Measurements from ENCODE around the gene CCNY. TPM values are rescaled to one million over a fixed set of nuclear protein-coding genes. Genes with fewer than 3 reads are reported as not detected.

Gene CCNY
- total and polyA plus RNA-seq, 2 of the 13 experiments (the other 11 are each of a cell fraction or from before 2014, with no cell fraction given): 48.2 to 54.7 TPM

DNA sequence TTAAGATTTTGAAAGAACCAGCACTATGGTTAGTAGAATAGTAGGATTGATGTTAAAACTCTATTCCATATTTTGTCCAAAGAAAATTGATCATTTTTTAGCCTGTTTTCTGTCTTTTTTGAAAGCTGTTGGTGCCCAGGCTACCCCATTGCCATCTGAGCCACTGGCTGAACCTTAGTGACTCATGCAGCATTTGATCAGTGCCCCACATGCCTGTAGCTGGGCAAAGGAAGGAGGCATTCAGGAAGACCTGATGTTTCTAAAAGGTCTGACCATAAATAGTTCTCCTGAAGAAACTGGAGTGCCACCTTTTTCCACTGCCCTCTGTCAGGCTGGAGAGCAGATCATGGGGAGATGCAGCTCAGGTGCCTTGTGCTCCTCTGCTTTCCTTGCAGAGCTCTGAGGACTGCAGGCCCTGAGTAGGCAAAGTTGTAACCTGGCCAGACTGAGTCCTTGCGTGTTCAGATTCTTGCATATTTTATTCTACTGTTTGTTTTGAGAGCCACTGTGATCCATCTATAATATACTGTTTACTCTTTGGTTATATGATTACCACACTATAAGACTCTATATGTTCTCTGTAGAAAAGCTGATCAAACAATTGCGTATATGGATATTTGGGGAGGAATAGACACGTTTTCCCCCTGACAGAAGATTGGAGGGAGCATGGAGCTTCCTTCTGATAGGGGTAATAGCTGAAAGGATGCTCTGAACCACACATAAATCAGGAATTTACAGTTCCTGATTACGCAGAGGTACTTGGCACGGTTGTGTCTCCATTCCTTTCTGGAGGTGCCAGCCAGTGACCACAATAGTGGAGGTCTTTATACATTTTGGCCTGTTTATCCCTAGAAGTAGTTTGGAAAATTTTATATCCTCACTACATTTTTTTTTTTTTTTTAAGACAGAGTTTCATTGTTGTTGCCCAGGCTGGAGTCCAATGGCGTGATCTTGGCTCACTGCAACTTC is 219.9 kb downstream of the CCNY start:
- H3K4me3 ChIP-seq (replicated peaks in 1 of 3; ENCODE audit: insufficient read depth in 1 of 3, low read depth in 2 of 3, low read length in 3 of 3): no peak overlapping the region
- peaks cover 11 to 57% of the 10 kb centered on the region in 2 experiments; a peak in 4 of 5 replicates for H3K36me3 ChIP-seq (replicated peaks in 1 of 2; ENCODE audit: control insufficient read depth in 1 of 2, insufficient read depth in 2 of 2, low read length in 2 of 2)
- DNase-seq (ENCODE audit: low spot score) (no peak), ATAC-seq (no peak), FAIRE-seq (no peak)
- H3K27me3 ChIP-seq (ENCODE audit: control insufficient read depth in 1 of 2, insufficient read depth in 2 of 2, low read length in 2 of 2): no peaks in the 10 kb centered on the region
- no peak overlapping the region for H2AFZ ChIP-seq (ENCODE audit: low read length)
- in situ Hi-C loops (cut with HindIII; ENCODE audit: extremely low pct_ligation_motif_present, low pct_unique_long_range_greater_than_20kb) (loop anchor here (25.0 kb wide), 1 partner anchor 444 kb away; no protein-coding TSS in a partner anchor), intact Hi-C loops (cut with micrococcal nuclease; ENCODE audit: unreplicated experiment) (no loop called here)
- TF ChIP-seq RAD21 (CRISPR knock-in tag; IDR thresholded peaks at IDR 0.05) (no peak), CHD2 (IDR thresholded peaks at IDR 0.05; ENCODE audit: low read depth, low read length) (no peak), ZNF207 (IDR thresholded peaks at IDR 0.05; ENCODE audit: borderline replicate concordance) (no peak), SPEN (CRISPR knock-in tag; IDR thresholded peaks at IDR 0.05; ENCODE audit: low read depth) (no peak), HNF4A (CRISPR knock-in tag; IDR thresholded peaks at IDR 0.05) (no peak), ZSCAN9 (CRISPR knock-in tag; IDR thresholded peaks at IDR 0.05; ENCODE audit: borderline replicate concordance) (no peak)
- TF ChIP-seq, protein P1, sequence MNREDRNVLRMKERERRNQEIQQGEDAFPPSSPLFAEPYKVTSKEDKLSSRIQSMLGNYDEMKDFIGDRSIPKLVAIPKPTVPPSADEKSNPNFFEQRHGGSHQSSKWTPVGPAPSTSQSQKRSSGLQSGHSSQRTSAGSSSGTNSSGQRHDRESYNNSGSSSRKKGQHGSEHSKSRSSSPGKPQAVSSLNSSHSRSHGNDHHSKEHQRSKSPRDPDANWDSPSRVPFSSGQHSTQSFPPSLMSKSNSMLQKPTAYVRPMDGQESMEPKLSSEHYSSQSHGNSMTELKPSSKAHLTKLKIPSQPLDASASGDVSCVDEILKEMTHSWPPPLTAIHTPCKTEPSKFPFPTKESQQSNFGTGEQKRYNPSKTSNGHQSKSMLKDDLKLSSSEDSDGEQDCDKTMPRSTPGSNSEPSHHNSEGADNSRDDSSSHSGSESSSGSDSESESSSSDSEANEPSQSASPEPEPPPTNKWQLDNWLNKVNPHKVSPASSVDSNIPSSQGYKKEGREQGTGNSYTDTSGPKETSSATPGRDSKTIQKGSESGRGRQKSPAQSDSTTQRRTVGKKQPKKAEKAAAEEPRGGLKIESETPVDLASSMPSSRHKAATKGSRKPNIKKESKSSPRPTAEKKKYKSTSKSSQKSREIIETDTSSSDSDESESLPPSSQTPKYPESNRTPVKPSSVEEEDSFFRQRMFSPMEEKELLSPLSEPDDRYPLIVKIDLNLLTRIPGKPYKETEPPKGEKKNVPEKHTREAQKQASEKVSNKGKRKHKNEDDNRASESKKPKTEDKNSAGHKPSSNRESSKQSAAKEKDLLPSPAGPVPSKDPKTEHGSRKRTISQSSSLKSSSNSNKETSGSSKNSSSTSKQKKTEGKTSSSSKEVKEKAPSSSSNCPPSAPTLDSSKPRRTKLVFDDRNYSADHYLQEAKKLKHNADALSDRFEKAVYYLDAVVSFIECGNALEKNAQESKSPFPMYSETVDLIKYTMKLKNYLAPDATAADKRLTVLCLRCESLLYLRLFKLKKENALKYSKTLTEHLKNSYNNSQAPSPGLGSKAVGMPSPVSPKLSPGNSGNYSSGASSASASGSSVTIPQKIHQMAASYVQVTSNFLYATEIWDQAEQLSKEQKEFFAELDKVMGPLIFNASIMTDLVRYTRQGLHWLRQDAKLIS (CRISPR knock-in tag; IDR thresholded peaks at IDR 0.05): no peak
- TF ChIP-seq, protein P2, sequence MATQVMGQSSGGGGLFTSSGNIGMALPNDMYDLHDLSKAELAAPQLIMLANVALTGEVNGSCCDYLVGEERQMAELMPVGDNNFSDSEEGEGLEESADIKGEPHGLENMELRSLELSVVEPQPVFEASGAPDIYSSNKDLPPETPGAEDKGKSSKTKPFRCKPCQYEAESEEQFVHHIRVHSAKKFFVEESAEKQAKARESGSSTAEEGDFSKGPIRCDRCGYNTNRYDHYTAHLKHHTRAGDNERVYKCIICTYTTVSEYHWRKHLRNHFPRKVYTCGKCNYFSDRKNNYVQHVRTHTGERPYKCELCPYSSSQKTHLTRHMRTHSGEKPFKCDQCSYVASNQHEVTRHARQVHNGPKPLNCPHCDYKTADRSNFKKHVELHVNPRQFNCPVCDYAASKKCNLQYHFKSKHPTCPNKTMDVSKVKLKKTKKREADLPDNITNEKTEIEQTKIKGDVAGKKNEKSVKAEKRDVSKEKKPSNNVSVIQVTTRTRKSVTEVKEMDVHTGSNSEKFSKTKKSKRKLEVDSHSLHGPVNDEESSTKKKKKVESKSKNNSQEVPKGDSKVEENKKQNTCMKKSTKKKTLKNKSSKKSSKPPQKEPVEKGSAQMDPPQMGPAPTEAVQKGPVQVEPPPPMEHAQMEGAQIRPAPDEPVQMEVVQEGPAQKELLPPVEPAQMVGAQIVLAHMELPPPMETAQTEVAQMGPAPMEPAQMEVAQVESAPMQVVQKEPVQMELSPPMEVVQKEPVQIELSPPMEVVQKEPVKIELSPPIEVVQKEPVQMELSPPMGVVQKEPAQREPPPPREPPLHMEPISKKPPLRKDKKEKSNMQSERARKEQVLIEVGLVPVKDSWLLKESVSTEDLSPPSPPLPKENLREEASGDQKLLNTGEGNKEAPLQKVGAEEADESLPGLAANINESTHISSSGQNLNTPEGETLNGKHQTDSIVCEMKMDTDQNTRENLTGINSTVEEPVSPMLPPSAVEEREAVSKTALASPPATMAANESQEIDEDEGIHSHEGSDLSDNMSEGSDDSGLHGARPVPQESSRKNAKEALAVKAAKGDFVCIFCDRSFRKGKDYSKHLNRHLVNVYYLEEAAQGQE (IDR thresholded peaks at IDR 0.05; ENCODE audit: borderline replicate concordance in 1 of 2, low read depth in 1 of 2, low read length in 2 of 2): no peak
- CTCF ChIA-PET (ENCODE audit: low intra/inter-chr PET ratio, low total read pairs): no interaction called here
- no peak overlapping the region for H3K9ac ChIP-seq (ENCODE audit: insufficient read depth, low read depth, low read length)
- H3K27ac ChIP-seq (ENCODE audit: extremely low read length, insufficient read depth, low read length): no peak overlapping the region
- H3K79me2 ChIP-seq (ENCODE audit: insufficient read depth, low read length): no peaks in the 10 kb centered on the region
- 98% methylated on average over 6 of the region's 6 CpGs for WGBS (ENCODE audit: low lambda C conversion rate)
- H3K4me2 ChIP-seq (ENCODE audit: low read depth, low read length): no peak overlapping the region
- H4K20me1 ChIP-seq (ENCODE audit: insufficient read depth, low read length): no peaks in the 10 kb centered on the region
- no TSS peak for BruUV-seq (replicated peaks)
- no peaks in the 10 kb centered on the region for H3K4me1 ChIP-seq (ENCODE audit: insufficient read depth, low read length)
- POLR2A ChIA-PET: interaction anchor here (0.7 kb wide), 1 partner anchor 430 kb away, joined by 3 read pairs; the partner anchor contains the start of gene CREM
- no peaks in the 10 kb centered on the region for H3K9me3 ChIP-seq (ENCODE audit: low read length)

Measured in HepG2 (cell line).